Fibroblast of lung (primary cell): Measurements from ENCODE around the gene ABCG4. TPM values are rescaled to one million over a fixed set of nuclear protein-coding genes. Genes with fewer than 3 reads are reported as not detected.

Experiments used
- DNase-seq, 2 donors: peaks; one replicate each; pipeline versions ENCODE4 v3.0.0 to v3.0.0-alpha.2; 2010; ENCODE audit warnings: low read depth in 2 of 2
- H2AFZ ChIP-seq: 2 replicates; pipeline ENCODE4 v1.5.1; 2012; ENCODE audit warnings: low read length, control low read depth, inconsistent platforms
- H3K27ac ChIP-seq: 2 replicates; pipeline ENCODE4 v1.5.1; 2011; ENCODE audit warnings: low read length, control low read depth; ENCODE audit not compliant: insufficient read depth
- H3K27me3 ChIP-seq: 2 replicates; pipeline ENCODE4 v1.5.1; 2011; ENCODE audit warnings: mild to moderate bottlenecking, low read length; ENCODE audit not compliant: control insufficient read depth, insufficient read depth
- H3K36me3 ChIP-seq: 2 replicates; pipeline ENCODE4 v1.5.1; 2011; ENCODE audit warnings: low read length; ENCODE audit not compliant: control insufficient read depth, insufficient read depth
- H3K4me1 ChIP-seq: 2 replicates; pipeline ENCODE4 v1.5.1; 2011; ENCODE audit warnings: low read length; ENCODE audit not compliant: control insufficient read depth, insufficient read depth; ENCODE audit errors: extremely low read depth
- H3K4me2 ChIP-seq: 2 replicates; pipeline ENCODE4 v1.5.1; 2011; ENCODE audit warnings: low read length, control low read depth; ENCODE audit not compliant: insufficient read depth; ENCODE audit errors: extremely low read depth
- H3K4me3 ChIP-seq, 4 experiments: fragments of 200-600 bp in 1 of 4; sonication (generic) in 1 of 4; replicated peaks in 1 of 4; 2 replicates each; pipeline ENCODE4 v1.5.1; 2011 to 2016; ENCODE audit warnings: low read length in 4 of 4, low read depth in 3 of 4, mild to moderate bottlenecking in 3 of 4, control low read depth in 2 of 4, inconsistent platforms in 1 of 4, mixed read lengths in 1 of 4; ENCODE audit not compliant: insufficient read depth in 1 of 4; ENCODE audit errors: control extremely low read depth in 1 of 4
- H3K79me2 ChIP-seq: 2 replicates; pipeline ENCODE4 v1.5.1; 2012; ENCODE audit warnings: mild to moderate bottlenecking, low read length, inconsistent platforms; ENCODE audit not compliant: control insufficient read depth, insufficient read depth
- H3K9ac ChIP-seq: 2 replicates; pipeline ENCODE4 v1.5.1; 2011; ENCODE audit warnings: mild to moderate bottlenecking, low read length, control low read depth; ENCODE audit not compliant: insufficient read depth
- H3K9me3 ChIP-seq: 2 replicates; pipeline ENCODE4 v1.5.1; 2012; ENCODE audit warnings: low read depth, low read length; ENCODE audit not compliant: control insufficient read depth, insufficient read depth
- H4K20me1 ChIP-seq: 2 replicates; pipeline ENCODE4 v1.5.1; 2011; ENCODE audit warnings: low read length; ENCODE audit not compliant: control insufficient read depth, insufficient read depth; ENCODE audit errors: extremely low read depth
- CTCF ChIP-seq, 2 donors: IDR thresholded peaks in 1 of 2; conservative IDR thresholded peaks in 1 of 2; 1 replicate in 1 of 2; 2 replicates in 1 of 2; pipeline ENCODE4 v1.5.1; 2011 to 2012; ENCODE audit warnings: low read length in 2 of 2, control low read depth in 1 of 2, inconsistent platforms in 1 of 2, low read depth in 1 of 2, mild to moderate bottlenecking in 1 of 2
- EZH2 ChIP-seq: IDR thresholded peaks from 2 replicates; pipeline ENCODE4 v1.5.1; 2012; ENCODE audit warnings: low read length, control low read depth, mild to moderate bottlenecking; ENCODE audit errors: missing control alignments
- polyA plus RNA-seq, 2 donors: library from polyadenylated mRNA; depleted of rRNA in 1 of 2; stranded (reverse) in 1 of 2; unstranded in 1 of 2; fragments of >200 nt; gene quantifications; 2 replicates each; pipeline ENCODE4 v1.2.1, GENCODE V29; 2011 to 2012; ENCODE audit warnings: missing spikeins in 1 of 2
- total RNA-seq: library from RNA; depleted of rRNA; stranded (reverse); fragments of >200 nt; gene quantifications from 2 replicates; pipeline ENCODE4 v1.2.1, GENCODE V29; 2014

ABCG4 gene
- total and polyA plus RNA-seq, 2 donors (not counting 1 experiment from before 2014, with no cell fraction given): 0.12 to 0.17 TPM

- Histone ChIP-seq H4K20me1 (no peaks in the 10 kb centered on the region), H3K79me2 (no peaks in the 10 kb centered on the region), H3K4me2 (no peak overlapping the region), H2AFZ (no peak overlapping the region), H3K27ac (no peak overlapping the region), H3K9ac (no peak overlapping the region), H3K27me3 (peaks cover 8% of the 10 kb centered on the region), H3K4me3 (no peak overlapping the region), H3K4me1 (no peaks in the 10 kb centered on the region), H3K36me3 (no peaks in the 10 kb centered on the region), H3K9me3 (no peaks in the 10 kb centered on the region)
- no peak for DNase-seq
- no peak for TF ChIP-seq CTCF (conservative IDR thresholded peaks at IDR 0.05 in 1 of 2, IDR thresholded peaks at IDR 0.05 in 1 of 2; ENCODE audit: low read depth in 1 of 2, low read length in 2 of 2)
- no peak for TF ChIP-seq EZH2
Observed at GRCh38 chr11:119193001-119193400, 44.1 kb downstream of the ABCG4 start.

- Histone ChIP-seq H3K9me3 (no peaks in the 10 kb centered on the region), H4K20me1 (no peaks in the 10 kb centered on the region), H3K4me3 (no peak overlapping the region), H3K27ac (no peak overlapping the region), H2AFZ (no peak overlapping the region), H3K9ac (no peak overlapping the region), H3K36me3 (no peaks in the 10 kb centered on the region), H3K27me3 (peaks cover 3% of the 10 kb centered on the region), H3K79me2 (no peaks in the 10 kb centered on the region), H3K4me2 (no peak overlapping the region), H3K4me1 (no peaks in the 10 kb centered on the region)
- TF ChIP-seq CTCF (conservative IDR thresholded peaks at IDR 0.05 in 1 of 2, IDR thresholded peaks at IDR 0.05 in 1 of 2; ENCODE audit: low read depth in 1 of 2, low read length in 2 of 2) (no peak), EZH2 (no peak)
- DNase-seq: no peak
Observed at GRCh38 chr11:119193626-119194025, 44.8 kb downstream of the ABCG4 start.

- no peak for DNase-seq
- Histone ChIP-seq H3K4me1 (no peaks in the 10 kb centered on the region), H3K36me3 (no peaks in the 10 kb centered on the region), H3K27ac (no peak overlapping the region), H3K79me2 (no peaks in the 10 kb centered on the region), H3K9ac (no peak overlapping the region), H4K20me1 (no peaks in the 10 kb centered on the region), H3K27me3 (peaks cover 2% of the 10 kb centered on the region), H3K9me3 (no peaks in the 10 kb centered on the region), H3K4me2 (no peak overlapping the region), H3K4me3 (no peak overlapping the region), H2AFZ (no peak overlapping the region)
- TF ChIP-seq CTCF (conservative IDR thresholded peaks at IDR 0.05 in 1 of 2, IDR thresholded peaks at IDR 0.05 in 1 of 2; ENCODE audit: low read depth in 1 of 2, low read length in 2 of 2) (no peak), EZH2 (no peak)
Observed at GRCh38 chr11:119194811-119195440, 46.1 kb downstream of the ABCG4 start.
